Measurements from ENCODE around the gene APOBEC3H. TPM values are rescaled to one million over a fixed set of nuclear protein-coding genes. Genes with fewer than 3 reads are reported as not detected.

APOBEC3H gene
- total and polyA plus RNA-seq, 2 experiments from 2014 or later = not detected

DNA sequence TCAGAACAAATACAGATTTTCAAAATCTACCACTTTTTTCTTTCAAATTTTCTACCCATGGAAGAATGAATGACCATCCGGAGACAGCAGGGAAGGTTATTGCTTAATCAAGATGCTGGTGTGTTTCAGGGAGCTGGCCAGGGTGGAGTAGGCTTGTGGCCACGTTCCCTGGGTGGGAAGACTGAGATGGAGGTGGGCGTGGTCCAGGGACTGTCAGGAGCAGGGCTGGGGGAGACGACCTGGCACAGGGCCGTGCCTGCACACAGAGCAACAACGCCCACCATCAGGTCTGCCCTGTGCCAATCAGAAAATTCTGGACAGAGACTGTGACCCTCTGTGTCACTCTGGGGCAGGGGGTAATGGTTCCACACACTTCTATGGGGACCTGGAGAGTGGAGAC, 7.1 kb upstream of the APOBEC3H start (continued):
- TF ChIP-seq, protein P1, sequence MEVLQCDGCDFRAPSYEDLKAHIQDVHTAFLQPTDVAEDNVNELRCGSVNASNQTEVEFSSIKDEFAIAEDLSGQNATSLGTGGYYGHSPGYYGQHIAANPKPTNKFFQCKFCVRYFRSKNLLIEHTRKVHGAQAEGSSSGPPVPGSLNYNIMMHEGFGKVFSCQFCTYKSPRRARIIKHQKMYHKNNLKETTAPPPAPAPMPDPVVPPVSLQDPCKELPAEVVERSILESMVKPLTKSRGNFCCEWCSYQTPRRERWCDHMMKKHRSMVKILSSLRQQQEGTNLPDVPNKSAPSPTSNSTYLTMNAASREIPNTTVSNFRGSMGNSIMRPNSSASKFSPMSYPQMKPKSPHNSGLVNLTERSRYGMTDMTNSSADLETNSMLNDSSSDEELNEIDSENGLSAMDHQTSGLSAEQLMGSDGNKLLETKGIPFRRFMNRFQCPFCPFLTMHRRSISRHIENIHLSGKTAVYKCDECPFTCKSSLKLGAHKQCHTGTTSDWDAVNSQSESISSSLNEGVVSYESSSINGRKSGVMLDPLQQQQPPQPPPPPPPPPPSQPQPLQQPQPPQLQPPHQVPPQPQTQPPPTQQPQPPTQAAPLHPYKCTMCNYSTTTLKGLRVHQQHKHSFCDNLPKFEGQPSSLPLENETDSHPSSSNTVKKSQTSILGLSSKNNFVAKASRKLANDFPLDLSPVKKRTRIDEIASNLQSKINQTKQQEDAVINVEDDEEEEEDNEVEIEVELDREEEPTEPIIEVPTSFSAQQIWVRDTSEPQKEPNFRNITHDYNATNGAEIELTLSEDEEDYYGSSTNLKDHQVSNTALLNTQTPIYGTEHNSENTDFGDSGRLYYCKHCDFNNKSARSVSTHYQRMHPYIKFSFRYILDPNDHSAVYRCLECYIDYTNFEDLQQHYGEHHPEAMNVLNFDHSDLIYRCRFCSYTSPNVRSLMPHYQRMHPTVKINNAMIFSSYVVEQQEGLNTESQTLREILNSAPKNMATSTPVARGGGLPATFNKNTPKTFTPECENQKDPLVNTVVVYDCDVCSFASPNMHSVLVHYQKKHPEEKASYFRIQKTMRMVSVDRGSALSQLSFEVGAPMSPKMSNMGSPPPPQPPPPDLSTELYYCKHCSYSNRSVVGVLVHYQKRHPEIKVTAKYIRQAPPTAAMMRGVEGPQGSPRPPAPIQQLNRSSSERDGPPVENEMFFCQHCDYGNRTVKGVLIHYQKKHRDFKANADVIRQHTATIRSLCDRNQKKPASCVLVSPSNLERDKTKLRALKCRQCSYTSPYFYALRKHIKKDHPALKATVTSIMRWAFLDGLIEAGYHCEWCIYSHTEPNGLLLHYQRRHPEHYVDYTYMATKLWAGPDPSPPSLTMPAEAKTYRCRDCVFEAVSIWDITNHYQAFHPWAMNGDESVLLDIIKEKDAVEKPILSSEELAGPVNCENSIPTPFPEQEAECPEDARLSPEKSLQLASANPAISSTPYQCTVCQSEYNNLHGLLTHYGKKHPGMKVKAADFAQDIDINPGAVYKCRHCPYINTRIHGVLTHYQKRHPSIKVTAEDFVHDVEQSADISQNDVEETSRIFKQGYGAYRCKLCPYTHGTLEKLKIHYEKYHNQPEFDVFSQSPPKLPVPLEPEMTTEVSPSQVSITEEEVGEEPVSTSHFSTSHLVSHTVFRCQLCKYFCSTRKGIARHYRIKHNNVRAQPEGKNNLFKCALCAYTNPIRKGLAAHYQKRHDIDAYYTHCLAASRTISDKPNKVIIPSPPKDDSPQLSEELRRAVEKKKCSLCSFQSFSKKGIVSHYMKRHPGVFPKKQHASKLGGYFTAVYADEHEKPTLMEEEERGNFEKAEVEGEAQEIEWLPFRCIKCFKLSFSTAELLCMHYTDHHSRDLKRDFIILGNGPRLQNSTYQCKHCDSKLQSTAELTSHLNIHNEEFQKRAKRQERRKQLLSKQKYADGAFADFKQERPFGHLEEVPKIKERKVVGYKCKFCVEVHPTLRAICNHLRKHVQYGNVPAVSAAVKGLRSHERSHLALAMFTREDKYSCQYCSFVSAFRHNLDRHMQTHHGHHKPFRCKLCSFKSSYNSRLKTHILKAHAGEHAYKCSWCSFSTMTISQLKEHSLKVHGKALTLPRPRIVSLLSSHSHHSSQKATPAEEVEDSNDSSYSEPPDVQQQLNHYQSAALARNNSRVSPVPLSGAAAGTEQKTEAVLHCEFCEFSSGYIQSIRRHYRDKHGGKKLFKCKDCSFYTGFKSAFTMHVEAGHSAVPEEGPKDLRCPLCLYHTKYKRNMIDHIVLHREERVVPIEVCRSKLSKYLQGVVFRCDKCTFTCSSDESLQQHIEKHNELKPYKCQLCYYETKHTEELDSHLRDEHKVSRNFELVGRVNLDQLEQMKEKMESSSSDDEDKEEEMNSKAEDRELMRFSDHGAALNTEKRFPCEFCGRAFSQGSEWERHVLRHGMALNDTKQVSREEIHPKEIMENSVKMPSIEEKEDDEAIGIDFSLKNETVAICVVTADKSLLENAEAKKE (CRISPR knock-in tag; IDR thresholded peaks at IDR 0.05) = no peak

DNA sequence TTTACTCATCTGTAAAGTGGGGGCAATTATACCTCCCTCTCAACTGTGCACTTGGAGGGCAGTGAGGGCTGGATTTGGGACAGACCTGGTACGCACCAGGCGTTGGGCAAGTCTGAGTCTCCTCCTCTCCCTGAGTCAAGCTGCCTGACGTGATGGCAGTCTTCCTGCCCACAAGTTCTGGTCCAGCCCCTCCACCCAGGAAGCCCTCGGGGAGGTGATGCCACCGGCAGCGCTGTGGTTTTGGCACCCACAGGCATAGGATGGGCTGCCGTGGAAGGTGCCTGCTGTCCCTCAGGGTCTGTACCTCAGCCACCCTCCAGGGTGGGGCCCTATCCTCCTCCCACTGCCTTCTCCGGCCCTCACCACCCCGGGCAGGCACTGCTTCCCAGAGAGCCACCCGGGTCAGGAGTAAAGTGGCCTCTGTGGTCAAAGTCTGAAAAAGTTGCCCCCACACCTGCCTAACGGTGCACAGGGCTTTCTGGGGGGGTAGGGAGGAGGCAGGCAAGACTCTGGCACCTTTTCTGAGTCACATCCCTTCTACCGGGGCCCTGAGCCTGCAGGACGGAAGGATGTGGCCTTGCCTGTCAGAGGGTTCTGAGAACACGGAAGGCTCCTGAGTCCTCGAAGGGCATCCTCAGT, 6.5 kb upstream of the APOBEC3H start:
- no peaks in the 10 kb centered on the region for H3K36me3 ChIP-seq (ENCODE audit: insufficient read depth)
- DNase-seq (ENCODE audit: low spot score) (no peak), ATAC-seq (no peak)
- no peaks in the 10 kb centered on the region for H3K9me3 Mint-ChIP-seq
- no peak overlapping the region for H3K27ac Mint-ChIP-seq
- H3K4me1 Mint-ChIP-seq = peaks cover 20% of the 10 kb centered on the region
- no peaks in the 10 kb centered on the region for H3K36me3 Mint-ChIP-seq (ENCODE audit: low read depth)
- peaks cover 5% of the 10 kb centered on the region; the same call in 1 of the 2 replicates for H3K4me1 ChIP-seq (ENCODE audit: insufficient read depth)
- H4K20me1 ChIP-seq (replicated peaks; ENCODE audit: insufficient read depth) = no peaks in the 10 kb centered on the region
- no peak overlapping the region for H3K4me3 Mint-ChIP-seq
- no peaks in the 10 kb centered on the region for H3F3A ChIP-seq (replicated peaks; ENCODE audit: low read depth)
- no peak overlapping the region for H3K4me2 ChIP-seq
- H3K79me2 ChIP-seq (replicated peaks; ENCODE audit: insufficient read depth) = no peaks in the 10 kb centered on the region
- H3K9me2 ChIP-seq (ENCODE audit: insufficient read depth) = no peaks in the 10 kb centered on the region
- H2AFZ ChIP-seq = no peak overlapping the region
- H3K27me3 ChIP-seq (ENCODE audit: insufficient read depth) = no peaks in the 10 kb centered on the region
- H3K27ac ChIP-seq (ENCODE audit: low read depth) = no peak overlapping the region
- peaks cover 16% of the 10 kb centered on the region for H3K27me3 Mint-ChIP-seq (ENCODE audit: insufficient read depth, low read depth, poor library complexity)
- H3K4me3 ChIP-seq = no peak overlapping the region
- TF ChIP-seq EZH2phosphoT487 (IDR thresholded peaks at IDR 0.05; ENCODE audit: unreplicated experiment) (no peak), POLR2AphosphoS5 (IDR thresholded peaks at IDR 0.05; ENCODE audit: low read depth) (no peak), STAT1 (IDR thresholded peaks at IDR 0.05; ENCODE audit: unreplicated experiment) (no peak), CREB1 (CRISPR knock-in tag; IDR thresholded peaks at IDR 0.05; ENCODE audit: low read depth) (no peak), JUNB (IDR thresholded peaks at IDR 0.05; ENCODE audit: unreplicated experiment) (no peak), ZNF114 (CRISPR knock-in tag; IDR thresholded peaks at IDR 0.05) (no peak), NANOG (IDR thresholded peaks at IDR 0.05; ENCODE audit: borderline replicate concordance) (no peak), ETS1 (IDR thresholded peaks at IDR 0.05) (no peak)
- TF ChIP-seq, protein P1 (CRISPR knock-in tag; IDR thresholded peaks at IDR 0.05) = no peak
